Measurements from ENCODE around the gene PEX14.

DNA sequence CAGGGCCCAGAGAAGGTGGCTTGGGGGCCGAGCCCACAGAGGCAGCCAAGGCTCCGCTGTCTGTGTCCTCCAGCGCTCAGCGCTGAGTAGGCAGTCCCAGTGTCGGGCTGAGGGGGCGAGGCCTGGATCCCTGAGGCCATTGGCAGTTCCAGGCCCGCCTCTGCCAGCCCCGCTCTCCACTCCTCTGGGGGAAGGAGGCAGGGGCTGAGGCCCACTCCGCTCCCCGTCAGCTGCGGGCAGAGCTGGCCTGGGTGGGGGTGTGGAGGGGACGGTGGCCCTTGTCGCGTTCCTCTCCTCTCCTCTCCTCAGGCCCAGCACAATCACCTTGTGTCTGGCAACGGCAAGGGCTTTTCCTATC lies 188.9 kb downstream of the PEX14 start:
- TF ChIP-seq, protein P1, sequence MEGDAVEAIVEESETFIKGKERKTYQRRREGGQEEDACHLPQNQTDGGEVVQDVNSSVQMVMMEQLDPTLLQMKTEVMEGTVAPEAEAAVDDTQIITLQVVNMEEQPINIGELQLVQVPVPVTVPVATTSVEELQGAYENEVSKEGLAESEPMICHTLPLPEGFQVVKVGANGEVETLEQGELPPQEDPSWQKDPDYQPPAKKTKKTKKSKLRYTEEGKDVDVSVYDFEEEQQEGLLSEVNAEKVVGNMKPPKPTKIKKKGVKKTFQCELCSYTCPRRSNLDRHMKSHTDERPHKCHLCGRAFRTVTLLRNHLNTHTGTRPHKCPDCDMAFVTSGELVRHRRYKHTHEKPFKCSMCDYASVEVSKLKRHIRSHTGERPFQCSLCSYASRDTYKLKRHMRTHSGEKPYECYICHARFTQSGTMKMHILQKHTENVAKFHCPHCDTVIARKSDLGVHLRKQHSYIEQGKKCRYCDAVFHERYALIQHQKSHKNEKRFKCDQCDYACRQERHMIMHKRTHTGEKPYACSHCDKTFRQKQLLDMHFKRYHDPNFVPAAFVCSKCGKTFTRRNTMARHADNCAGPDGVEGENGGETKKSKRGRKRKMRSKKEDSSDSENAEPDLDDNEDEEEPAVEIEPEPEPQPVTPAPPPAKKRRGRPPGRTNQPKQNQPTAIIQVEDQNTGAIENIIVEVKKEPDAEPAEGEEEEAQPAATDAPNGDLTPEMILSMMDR (IDR thresholded peaks at IDR 0.05): no peak
- TF ChIP-seq EP300 (IDR thresholded peaks at IDR 0.05) (no peak), POLR2A (IDR thresholded peaks at IDR 0.05) (no peak)
